Stimulated activated CD4-positive, alpha-beta T cell treated with anti-CD3 and anti-CD28 coated beads, TNF-alpha, amount 100 ng/mL, for 1 hour (primary cell): ENCODE results near the gene CLN5.
"Not testable (repeated sequence)": the region's sequence is repeated elsewhere in the genome, so short reads cannot be mapped to it uniquely, and the experiment has no call there.

ENCODE experiments used
- DNase-seq, 3 donors: peaks; one replicate each; pipeline ENCODE4 v3.0.0-alpha.2; 2020; ENCODE audit warnings: low read depth in 3 of 3, low spot score in 1 of 3

CLN5 gene

DNA sequence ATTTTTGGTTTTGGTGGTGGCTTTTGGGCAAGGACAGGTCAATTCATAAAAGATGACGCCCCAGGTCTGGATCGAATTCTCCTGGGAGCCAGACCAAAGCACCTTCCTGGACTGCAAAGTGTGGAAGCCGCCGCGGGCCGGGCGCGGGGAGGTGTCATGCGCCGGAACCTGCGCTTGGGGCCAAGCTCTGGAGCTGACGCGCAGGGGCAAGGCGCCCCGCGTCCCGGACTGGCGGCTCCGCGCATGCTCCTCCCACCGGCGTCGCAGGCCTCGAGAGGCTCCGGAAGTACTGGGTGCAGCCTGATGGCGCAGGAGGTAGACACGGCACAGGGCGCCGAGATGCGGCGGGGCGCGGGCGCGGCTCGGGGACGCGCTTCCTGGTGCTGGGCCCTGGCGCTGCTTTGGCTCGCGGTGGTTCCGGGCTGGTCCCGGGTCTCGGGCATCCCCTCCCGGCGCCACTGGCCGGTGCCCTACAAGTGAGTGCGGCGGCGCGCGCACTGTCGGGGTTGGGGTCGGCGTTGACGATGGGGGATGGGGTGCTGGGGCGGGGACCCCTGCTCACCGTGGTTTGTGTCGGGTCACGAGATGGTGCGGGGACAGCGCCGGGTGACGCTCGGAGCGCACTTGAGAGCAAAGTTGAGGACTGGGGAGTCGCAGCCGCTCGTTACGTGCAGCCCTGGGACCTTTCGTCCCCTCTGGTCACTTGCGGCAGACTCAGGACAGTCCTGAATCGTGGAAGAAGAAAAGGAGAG, at the start of gene CLN5:
Gene CLN5, plus strand, starts transcription at position 286 of the 752 bp plus-strand sequence. Its CDS starts 18 bp downstream, at position 304.
- peak; percentile 83 to 92 (median 88) for DNase-seq

DNA sequence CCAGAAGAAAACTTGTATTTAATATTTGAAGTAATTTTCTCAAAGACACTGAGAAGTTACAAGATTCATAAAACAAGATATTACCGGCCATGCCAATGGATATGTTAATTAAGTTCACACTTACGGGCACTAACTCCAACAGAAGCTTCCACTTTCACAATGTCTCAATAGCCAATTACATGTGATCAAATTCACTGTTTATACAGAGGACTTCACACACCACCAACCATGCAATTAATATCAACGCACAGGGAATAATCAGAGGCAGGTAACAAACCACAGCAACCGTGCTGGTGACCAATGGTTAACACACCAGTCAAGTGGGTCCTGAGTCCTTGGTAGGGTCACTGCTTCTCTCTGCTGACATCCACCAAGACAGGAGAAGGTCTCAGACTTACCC, 49.5 kb upstream of the CLN5 start:
- DNase-seq: no peak

DNA sequence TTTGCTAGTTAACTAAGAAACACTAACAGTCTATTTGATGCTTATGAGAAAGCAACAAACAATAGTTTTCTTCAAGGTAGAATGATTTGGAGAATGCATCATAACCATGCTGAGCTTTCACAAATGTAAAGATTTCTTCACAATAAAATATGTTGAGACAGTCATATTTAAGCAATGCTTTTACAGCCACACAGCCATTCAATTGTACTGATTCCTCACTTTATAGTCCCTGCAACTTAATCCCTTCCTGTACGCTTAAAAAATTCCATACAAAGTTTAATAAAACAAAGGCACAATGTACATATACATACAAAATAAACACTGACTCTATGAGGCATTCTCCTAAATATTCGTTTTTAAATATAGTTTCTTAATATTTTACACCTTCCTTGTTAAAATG, 48.2 kb upstream of the CLN5 start:
- DNase-seq: no peak

DNA sequence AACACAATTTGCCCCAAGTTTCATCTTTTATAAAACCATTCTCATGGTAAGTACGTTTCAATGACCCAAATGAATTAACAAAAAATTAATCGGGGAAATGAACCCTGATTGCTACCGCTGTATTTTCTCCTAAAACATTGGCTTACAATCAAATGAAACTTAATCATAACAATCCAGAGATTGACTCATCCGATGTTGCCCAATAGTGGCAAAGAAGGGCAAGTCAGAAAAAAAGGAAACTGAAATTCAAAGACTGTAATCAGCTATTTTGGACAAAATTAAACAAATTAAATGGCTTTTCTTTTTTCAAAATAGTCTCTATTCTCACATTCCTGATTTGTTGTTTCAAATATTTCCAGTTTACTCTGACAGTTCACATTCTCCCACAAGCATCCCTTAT, 47.4 kb upstream of the CLN5 start:
- no peak for DNase-seq

DNA sequence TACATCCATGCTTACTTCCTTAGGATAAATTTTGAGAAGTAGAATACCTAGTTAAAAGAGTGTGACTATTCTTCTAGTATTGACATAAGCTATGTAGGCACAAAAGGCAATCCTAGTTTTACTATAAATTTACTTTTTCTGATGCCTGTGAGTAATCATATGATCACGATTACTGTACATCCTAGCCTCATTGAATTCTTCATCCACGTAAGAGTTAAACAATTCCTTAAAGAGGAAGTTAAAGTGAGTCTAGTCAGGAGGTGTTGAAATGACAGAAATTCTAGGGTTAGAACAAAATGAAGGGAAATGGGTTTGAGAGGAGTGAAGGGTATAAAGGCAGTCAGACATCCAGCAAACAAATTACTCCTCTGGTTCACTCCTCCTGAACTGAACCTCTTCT, 43.7 kb upstream of the CLN5 start, which contains the start of gene ACOD1:
Gene ACOD1, plus strand, starts transcription at position 363 of the 400 bp plus-strand sequence. CDS start 48 bp downstream, outside the sequence.
- no peak for DNase-seq

DNA sequence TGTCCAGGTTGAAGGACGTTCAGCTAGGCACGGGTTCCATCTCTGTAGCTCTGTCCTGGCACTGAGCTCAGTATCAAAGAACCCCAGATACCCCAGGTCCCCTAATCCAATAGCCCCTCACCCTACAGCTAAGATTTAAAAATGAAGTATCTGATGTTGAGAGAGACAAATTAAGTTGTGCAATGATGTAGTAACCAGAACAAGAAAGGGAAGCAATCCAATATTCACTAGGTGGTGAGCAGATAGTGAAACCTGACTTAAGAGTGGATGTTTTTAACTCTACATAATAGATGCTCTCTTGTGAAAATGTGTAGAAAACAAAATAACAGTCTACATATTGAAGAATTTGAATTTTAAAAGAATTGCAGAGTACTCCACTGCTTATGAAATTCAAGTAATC, 41.8 kb upstream of the CLN5 start:
- no peak for DNase-seq

DNA sequence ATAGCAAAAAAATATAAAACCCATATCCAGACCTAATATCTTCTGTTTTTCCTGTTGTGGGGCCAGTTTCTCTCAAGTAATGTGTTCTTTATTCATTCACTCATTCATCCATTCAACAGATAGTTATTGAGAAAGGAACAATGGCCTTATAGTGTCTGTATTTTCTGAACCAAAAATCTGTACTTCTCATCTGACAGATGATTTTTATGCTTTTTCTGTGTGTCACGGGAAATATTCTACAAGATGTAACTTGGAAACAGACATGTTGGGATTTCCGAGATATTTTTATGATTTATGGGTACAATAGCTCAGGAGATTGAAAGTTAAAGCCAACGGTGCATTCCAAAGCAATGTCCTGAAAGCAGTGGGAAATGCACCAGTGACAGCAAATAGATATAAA, 37.9 kb upstream of the CLN5 start:
- no peak for DNase-seq

DNA sequence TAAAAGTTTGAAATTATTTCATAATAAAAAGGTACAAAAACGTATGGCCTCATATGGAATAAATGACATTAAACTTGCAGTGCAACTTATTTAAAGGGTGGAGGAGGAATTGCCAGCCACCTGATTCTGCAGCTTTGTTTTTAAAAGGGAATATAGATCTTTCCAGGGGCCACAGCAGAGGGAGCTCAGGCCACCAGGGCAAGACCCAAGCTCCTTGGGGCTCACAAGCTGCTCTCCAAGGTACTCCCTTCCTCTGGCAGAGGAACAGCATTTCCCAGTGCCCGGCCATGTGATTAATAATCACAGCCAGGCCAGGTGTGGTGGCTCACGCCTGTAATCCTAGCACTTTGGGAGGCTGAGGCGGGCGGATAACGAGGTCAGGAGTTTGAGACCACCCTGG, 37.3 kb upstream of the CLN5 start:
- DNase-seq: no peak

DNA sequence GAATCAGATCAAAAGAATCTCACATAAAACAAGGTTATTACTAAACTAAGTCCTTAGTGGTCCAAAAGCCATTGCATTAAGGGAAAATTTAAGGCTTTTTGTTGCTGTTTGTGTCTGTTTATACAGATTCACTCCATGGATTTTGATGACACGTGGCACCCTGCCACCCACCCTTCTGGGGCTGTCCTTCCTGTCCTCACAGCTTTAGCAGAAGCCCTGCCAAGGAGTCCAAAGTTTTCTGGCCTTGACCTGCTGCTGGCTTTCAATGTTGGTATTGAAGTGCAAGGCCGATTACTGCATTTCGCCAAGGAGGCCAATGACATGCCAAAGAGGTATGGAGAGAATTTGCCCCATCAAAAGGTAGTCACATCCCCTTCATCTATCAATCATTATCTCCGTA, 36.7 kb upstream of the CLN5 start:
- no peak for DNase-seq

DNA sequence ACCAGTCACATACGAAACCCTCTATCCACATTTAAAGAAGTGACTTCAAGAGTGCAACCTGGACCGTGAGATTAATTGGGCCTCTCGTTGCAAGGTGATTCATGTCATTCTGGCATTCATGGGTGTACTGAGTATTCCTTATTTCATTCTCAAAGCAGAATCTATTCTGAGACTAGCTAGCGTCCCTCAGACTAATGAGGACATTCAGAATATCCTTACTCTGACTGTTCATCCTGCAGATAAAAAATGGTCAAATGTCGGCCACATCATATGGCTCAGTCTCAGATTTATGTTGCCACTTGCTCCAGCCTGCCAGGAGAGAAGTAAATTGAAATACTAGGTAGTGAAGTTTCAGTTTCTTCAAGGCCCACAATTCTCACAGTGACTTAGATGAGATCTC, 36.2 kb upstream of the CLN5 start:
- no peak for DNase-seq

DNA sequence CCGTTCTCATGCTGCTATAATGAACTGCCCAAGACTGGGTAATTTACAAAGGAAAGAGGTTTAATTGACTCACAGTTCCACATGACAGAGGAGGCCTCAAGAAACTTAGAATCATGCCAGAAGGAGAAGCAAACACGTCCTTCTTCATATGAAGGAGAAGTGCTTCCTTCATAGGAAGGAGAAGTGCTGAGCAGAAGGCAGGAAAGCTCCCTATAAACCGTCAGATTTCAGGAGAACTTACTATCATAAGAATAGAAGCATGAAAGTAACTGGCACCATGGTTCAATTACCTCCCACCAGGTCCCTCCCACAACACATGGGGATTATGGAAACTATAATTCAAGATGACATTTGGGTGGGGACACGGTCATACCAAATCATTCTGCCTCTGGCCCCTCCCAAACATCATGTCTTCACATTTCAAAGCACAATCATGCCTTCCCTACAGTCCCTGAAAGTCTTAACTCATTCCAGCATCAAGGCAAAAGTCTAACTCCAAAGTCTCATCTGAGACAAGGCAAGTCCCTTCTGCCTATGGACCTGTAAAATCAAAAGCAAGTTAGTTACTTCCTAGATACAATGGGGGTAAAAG, 32.9 kb upstream of the CLN5 start:
- no peak for DNase-seq

DNA sequence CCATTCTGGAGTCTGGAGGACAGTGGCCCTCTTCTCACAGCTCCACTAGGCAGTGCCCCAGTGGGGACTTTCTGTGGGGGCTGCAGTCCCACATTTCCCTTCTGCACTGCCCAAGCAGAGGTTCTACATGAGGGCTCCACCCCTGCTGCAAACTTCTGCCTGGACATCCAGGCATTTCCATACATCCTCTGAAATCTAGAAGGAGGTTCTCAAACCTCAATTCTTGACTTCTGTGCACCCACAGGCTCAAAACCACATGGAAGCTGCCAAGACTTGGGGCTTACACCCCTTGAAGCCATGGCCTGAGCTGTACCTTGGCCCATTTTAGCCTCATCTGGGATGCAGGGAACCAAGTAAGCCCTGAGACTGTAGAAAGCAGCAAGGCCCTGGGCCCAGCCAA, 32.1 kb upstream of the CLN5 start:
- not testable (repeated sequence) for DNase-seq

DNA sequence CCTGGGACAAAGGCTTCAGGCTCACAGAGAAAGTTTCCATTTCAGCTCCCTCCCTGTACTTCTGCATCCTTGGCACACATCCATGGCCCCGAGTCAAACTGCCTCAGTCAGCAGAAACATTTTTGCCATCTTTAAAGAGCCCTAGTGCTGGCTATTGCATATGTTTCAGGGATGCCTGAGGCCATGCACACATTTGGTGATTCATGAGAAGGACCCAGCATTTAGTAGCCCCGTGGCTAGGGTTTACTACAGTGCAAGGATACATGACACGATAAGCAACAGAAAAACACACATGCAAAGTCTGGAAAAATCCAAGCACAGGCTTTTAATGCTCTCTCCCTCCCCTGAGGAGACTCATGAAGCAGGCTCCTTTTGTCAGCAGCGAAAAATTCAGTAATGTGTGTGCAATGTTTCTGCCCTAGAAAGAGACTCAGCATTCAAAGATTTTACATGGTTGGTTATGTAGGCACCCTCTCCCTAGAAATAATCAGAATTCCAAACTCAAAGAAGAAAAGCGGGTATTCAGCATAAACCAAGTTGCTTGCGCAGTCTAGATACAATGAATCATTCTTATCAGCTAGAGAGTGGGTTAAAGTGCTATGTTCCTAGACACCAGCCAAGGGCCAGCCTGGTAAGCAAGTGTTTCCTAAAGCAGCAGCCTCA, 26.0 kb upstream of the CLN5 start:
- no peak for DNase-seq

DNA sequence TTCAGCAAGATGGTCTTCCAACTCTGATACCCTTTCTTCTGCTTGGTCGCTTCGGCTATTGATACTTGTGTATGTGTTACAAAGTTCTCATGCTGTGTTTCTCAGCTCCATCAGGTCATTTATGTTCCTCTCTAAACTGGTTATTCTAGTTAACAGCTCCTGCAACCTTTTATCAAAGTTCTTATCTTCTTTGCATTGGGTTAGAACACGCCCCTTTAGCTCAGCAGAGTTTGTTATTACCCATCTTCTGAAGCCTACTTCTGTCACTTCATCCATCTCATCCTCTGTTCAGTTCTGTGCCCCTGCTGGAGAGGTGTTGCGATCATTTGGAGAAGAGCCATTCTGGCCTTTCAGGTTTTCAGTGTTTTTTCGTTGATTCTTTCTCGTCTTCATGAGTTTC, 24.9 kb upstream of the CLN5 start:
- DNase-seq: no peak

DNA sequence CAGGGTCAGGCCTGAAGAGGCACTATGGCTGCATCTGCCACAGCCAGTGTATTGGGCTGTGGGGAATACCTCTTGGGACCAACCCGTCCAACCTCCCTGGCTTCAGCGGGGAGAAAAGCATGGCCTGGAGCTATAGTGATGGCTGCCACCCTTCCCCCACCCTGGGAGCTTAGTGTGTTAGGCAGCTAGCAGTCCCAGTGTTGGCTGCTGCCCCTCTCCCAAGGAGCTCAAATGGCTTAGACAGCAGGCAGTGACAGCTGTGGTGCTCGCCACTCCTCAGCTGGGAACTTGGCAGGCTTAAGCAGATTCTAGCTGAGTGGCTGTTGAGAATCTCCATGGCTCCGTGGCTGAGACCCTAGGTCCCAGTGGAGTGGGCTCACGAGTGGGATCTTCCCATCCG, 23.8 kb upstream of the CLN5 start:
- no peak for DNase-seq

DNA sequence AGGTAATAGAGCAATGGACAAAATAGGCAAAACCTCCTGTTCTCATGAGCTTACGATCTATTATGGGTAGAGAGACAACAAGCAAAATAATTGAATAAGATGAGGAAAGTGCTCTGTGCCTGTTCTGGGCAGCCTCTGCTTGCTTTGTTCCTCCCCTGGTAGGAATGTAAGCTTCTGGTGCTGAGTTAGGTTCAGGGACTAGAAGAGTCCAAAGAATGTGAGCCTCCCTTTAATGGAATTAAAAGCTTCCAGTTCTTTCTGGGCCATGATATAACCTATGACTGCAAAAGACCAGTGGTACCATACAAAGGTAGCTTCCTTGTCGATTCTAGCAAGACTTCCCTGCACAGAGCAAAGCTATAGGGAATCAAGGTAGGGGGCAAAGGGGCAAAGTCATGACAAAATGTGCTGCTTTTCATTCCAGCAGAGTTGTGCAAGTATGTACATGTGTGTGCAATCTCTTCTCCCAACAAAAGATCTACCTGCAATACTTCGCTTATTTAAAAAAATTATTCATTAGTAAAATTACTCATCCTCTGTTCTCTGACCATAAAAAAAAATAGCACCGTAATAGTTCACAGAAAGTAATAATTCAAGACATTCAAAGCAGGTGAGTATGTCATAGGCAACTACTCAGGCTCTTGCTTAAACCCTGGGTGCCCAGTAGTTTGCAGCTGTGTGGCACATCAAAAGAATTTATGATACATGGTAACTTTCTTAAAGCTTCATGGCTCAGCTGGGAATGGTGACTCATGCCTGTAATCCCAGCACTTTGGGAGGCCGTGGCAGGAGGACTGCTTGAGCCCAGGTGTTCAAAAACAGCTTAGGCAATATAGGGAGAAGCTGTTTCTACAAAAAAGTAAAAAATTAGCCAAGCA, 22.2 kb upstream of the CLN5 start:
- DNase-seq: no peak

DNA sequence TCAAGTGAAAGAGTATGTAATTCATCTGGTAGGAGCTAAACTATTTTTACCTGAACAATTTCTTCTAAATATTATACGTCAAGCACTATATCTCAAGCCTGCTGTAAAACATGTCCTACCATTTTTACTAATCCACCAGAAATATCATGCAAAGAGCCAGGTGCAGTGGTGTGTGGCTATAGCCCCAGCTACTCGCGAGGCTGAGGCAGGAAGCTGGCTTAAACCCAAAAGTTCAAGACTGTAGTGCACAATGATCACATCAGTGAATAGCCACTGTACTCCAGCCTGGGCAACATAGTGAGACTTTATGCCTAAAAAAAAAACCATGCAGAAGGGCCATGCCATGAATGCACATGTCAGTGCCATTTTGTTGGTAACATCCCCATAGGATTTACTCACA, 20.7 kb upstream of the CLN5 start:
- no peak for DNase-seq

DNA sequence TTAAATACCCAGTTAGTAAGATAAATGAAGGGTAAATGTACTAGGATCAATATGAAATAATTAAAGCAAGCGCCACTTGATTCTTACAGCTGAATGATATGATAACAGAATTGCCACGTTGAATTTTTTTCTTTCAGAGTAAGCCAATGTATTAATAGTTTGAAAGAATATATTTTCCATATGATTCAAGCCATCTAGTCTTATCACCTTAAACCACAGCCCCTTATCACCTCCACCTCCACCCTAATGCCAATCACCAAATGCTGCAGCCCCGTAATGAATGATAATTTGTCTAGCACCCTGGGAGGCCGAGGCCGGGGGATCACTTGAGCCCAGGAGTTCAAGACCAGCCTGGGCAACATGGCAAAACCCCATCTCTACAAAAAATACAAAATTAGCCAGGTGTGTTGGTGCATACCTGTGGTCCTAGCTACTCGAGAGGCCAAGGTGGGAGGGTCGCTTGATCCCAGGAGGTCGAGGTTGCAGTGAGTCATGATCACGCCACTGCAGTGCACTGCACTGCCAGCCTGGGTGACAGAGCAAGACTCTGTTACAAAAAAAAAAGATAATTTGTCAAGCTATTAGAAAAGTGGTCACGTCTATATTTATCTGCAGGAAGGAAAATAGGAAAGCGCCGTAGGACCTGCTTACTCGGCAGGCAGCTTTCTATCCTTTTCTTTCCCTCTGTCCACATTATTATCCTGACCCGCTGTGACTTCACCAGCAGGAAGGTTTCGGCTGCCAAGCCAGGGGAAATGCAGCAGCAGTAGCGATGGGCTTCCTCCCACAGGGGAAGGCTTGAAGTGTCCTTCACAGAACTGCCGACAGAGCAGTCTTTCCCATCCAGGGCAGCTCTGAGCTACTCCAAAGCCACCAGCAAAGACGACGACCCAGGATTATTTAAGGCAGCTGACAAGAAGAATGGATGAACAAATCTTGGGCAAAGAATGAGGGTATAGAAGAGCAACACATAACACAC, 19.7 kb upstream of the CLN5 start:
- DNase-seq: no peak

DNA sequence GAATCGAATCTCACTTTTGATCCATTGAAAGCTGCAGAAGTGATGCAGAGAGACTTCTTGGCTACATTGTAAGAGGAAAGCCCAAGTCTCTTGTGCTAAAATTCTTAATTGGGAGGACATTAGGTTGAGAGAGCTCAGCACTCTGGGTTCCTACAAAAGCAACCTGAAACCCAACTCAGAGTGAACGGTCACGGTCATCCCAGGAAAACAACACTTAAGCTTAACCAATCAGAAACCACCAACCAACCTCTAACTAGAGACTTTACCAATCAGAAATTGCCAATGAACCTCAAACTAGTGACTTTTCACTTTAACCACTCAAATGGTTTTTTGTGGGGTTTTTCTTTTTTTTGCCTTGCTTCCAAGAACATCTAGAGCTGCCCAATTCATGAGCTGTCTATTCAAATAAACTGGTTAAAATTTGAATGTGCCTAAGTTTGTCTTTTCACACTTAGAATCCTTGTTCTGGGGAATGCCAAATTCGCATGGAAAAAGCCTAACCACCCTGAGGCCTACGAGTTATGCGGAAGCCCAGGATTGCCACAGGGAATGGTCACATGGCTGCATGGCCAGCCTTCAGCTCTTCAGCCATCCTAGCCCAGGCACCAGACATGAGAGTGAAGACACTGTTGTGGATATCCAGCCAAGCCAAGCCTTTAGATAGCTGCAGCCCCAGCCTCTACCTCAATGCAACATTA, 17.8 kb upstream of the CLN5 start:
- DNase-seq: no peak

DNA sequence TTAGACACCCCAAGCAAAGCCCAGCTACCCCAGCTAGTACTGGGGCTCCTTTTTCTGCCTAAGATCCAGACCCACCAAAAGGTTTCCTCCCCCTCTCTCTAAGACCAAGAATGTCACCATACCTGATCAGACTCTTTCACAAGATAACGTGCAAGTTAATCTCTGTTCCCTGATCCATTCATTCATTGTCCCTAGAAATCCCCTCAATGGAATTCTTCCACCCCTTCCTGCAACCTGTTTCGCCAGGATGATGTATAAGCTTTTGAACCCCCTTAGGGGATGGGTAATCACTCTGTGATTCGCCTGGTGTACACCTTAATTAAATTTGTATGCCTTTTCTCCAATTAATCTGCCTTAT, 17.3 kb upstream of the CLN5 start:
- no peak for DNase-seq
